MCF 10A (cell line): ENCODE results near the gene NAA35. TPM values are rescaled to one million over a fixed set of nuclear protein-coding genes. Genes with fewer than 3 reads are reported as not detected.

Source experiments
- BruUV-seq: library from RNA; stranded (reverse); fragments of 400-500 nt; replicated peaks from 2 replicates; lab custom pipeline; 2021; lab: Mats Ljungman, UMichigan
- CTCF ChIA-PET: fragments of 300-600 bp; sonication (Branson Sonifier 250); formaldehyde crosslinking; extraction: SDS; loops from one replicate; lab custom pipeline; 2021; ENCODE audit warnings: antibody characterized with exemption, inconsistent platforms; lab: Yijun Ruan, JAX
- POLR2A ChIA-PET: fragments of 300-600, 350-650 bp; sonication (Branson Sonifier 250); formaldehyde crosslinking; extraction: SDS; loops from one replicate; lab custom pipeline; 2020; ENCODE audit warnings: antibody characterized with exemption, inconsistent platforms; lab: Yijun Ruan, JAX
- DNase-seq: peaks from one replicate; pipeline ENCODE4 v3.0.0-alpha.2; 2018; ENCODE audit not compliant: unreplicated experiment
- H3K27ac Mint-ChIP-seq: one replicate; pipeline ENCODE4 v1.8.0; 2022; ENCODE audit warnings: mild to moderate bottlenecking, low read depth, mixed read lengths; ENCODE audit not compliant: unreplicated experiment
- H3K27me3 Mint-ChIP-seq: one replicate; pipeline ENCODE4 v1.8.0; 2022; ENCODE audit warnings: mixed read lengths; ENCODE audit not compliant: insufficient read depth, unreplicated experiment
- H3K36me3 Mint-ChIP-seq: one replicate; pipeline ENCODE4 v1.8.0; 2022; ENCODE audit warnings: mild to moderate bottlenecking, moderate library complexity, mixed read lengths; ENCODE audit not compliant: insufficient read depth, unreplicated experiment
- H3K4me1 Mint-ChIP-seq: one replicate; pipeline ENCODE4 v1.8.0; 2022; ENCODE audit warnings: mixed read lengths; ENCODE audit not compliant: insufficient read depth, unreplicated experiment
- H3K4me3 Mint-ChIP-seq: one replicate; pipeline ENCODE4 v1.8.0; 2022; ENCODE audit warnings: mild to moderate bottlenecking, moderate library complexity, mixed read lengths; ENCODE audit not compliant: unreplicated experiment
- H3K9me3 Mint-ChIP-seq: one replicate; pipeline ENCODE4 v1.8.0; 2022; ENCODE audit warnings: mixed read lengths; ENCODE audit not compliant: unreplicated experiment
- CTCF ChIP-seq: fragments of 200-600 bp; IDR thresholded peaks from one replicate; pipeline ENCODE4 v1.8.0; 2022; ENCODE audit warnings: antibody characterized with exemption, mild to moderate bottlenecking; ENCODE audit not compliant: unreplicated experiment
- intact Hi-C: fragments of 100-400 bp; cut with micrococcal nuclease; formaldehyde crosslinking; loops from 2 replicates; pipeline ENCODE4 v1.14.1; 2022
- total RNA-seq: library from RNA; stranded (reverse); gene quantifications from 2 replicates; pipeline ENCODE4 v1.2.3, GENCODE V29; 2022

NAA35 gene
- total RNA-seq, 1 experiment from 2014 or later = 36.2 TPM

DNA sequence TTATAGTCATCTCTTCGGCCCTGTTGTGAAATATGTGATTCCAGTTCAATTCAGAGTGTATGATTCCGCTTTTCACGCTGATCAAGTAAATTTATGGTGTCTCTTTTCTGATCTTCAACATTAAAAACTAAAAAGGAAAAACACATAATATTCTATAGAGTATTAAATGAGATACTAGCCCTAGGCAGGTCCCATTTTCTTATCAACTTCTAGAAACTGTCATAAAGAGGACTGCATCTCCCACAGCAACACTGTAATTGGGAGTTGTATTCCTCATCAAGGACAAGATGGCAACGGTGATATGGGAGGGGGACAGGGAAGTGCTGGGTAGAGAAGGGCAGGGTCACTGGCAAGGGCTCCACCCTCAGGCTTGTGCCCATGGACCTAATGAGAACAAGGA lies 86.8 kb downstream of the NAA35 start:
- TF ChIP-seq CTCF = no peak
- CTCF ChIA-PET = no interaction called here
- no peak overlapping the region for H3K4me3 Mint-ChIP-seq
- POLR2A ChIA-PET = no interaction called here
- DNase-seq = no peak
- no TSS peak for BruUV-seq
- H3K27me3 Mint-ChIP-seq = no peaks in the 10 kb centered on the region
- H3K27ac Mint-ChIP-seq = no peak overlapping the region
- H3K9me3 Mint-ChIP-seq = no peaks in the 10 kb centered on the region
- intact Hi-C loops = no loop called here
- no peaks in the 10 kb centered on the region for H3K4me1 Mint-ChIP-seq
- H3K36me3 Mint-ChIP-seq = peaks cover 66% of the 10 kb centered on the region

DNA sequence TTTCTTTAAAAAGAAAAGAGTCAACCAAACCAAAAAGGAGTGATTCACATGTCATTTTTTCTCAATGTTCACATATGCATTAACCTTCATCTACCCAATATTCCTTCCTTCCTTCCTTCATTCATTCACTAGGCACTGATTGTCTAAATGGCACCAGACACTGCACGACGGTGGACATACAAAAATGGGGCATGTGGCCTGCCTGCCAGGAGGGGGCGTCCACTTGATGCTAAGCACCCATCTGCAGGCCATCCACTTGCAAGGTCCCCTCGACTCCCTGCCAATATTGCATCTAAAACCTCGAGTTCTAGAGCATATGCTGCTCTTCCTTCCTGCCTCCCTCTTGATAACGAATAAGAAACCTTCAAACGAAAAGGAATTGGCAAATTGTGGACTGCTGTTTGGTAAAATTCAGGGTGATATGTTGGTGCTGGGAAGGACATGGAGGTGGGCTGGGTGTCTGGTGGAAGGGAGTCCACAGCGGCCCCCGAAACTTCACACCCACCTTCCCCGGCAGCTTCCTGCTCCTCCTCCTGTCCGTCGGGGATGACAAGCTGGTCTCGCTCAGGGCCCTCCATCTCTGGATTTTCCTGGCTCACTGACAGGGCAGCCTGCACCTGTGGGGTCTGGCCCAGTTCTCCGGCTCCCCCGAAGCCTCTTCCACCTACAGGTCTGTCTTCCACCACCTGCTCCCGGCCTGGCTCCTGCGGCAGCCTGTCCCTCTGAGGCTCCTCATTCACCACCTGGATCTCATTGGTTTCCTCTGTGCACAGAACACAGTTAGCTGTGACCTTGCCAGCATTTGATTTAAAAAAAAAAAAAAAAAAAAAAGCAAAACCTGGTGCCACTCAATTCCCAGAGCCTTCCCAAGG lies 94.2 kb downstream of the NAA35 start:
- Mint-ChIP-seq H3K27me3 (no peaks in the 10 kb centered on the region), H3K4me3 (no peak overlapping the region), H3K9me3 (no peaks in the 10 kb centered on the region), H3K36me3 (peaks cover 54% of the 10 kb centered on the region), H3K27ac (no peak overlapping the region), H3K4me1 (no peaks in the 10 kb centered on the region)
- intact Hi-C loops = loop anchor here (1.0 kb wide), 1 partner anchor 204 kb away; no protein-coding TSS in a partner anchor
- BruUV-seq = no TSS peak
- TF ChIP-seq CTCF = peak; percentile 48
- POLR2A ChIA-PET = no interaction called here
- CTCF ChIA-PET = interaction anchor here (0.5 to 1.2 kb wide), 3 partner anchors 10 to 694 kb away, joined by 3 to 4 read pairs (median 3); no protein-coding TSS in a partner anchor
- peak; percentile 53 for DNase-seq

DNA sequence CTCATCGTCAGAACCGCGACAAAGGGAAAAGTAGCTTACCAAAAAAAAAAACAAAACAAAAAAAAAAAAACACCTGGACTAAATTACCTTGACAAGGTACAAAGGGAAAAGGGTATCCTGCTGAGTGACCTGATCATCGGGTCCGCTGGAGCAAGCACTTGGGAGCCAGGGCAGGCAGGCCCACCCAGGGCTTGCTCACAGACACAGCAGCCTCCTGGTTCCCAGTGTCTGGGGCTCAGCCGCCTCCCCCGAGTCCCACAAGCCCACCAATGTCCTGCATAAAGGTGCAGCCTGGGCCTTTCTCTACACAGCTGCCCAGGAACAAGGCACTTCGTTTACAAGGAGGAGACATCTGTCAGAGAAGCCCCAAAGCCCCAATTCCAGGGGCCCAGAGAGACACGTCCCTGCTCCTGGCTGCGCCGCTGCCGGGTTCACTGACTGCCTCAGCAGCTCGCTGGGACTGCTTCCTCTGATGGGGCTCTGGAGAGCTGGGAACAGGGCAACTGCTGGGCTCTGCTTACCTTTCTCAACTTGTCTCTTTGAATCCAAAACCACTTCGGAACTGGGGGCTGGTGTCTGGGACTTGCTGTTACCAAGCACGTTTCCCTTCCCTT lies 95.0 kb downstream of the NAA35 start:
- ChIA-PET CTCF (interaction anchor here (0.5 to 1.2 kb wide), 3 partner anchors 11 to 693 kb away, joined by 3 to 4 read pairs (median 3); no protein-coding TSS in a partner anchor), POLR2A (no interaction called here)
- Mint-ChIP-seq H3K4me1 (no peaks in the 10 kb centered on the region), H3K36me3 (peaks cover 54% of the 10 kb centered on the region), H3K9me3 (no peaks in the 10 kb centered on the region), H3K27me3 (no peaks in the 10 kb centered on the region), H3K27ac (no peak overlapping the region), H3K4me3 (no peak overlapping the region)
- TF ChIP-seq CTCF = no peak
- BruUV-seq = no TSS peak
- no peak for DNase-seq
- intact Hi-C loops = loop anchor here (1.0 kb wide), 1 partner anchor 203 kb away; no protein-coding TSS in a partner anchor

DNA sequence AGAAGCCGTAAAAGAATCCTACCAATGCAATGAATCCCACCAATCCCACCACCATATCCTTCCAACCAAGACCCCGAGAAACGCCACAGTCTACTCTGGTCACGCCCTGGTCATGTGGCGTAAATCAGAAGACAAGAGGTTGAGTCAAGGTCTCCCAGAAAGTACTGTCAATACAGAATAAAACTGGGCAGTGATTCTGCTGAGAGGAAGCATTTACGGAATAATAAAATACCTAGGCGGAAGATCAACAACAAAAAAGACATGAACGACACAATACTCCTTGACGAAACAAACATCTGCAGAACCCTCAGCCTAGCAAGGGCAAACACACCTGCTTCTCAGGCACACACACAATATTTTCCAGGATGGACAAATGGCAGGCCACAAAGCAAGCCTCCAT lies 95.6 kb downstream of the NAA35 start:
- H3K4me1 Mint-ChIP-seq = no peaks in the 10 kb centered on the region
- DNase-seq = no peak
- no TSS peak for BruUV-seq
- intact Hi-C loops = no loop called here
- ChIA-PET POLR2A (no interaction called here), CTCF (no interaction called here)
- H3K27ac Mint-ChIP-seq = no peak overlapping the region
- peaks cover 52% of the 10 kb centered on the region for H3K36me3 Mint-ChIP-seq
- no peaks in the 10 kb centered on the region for H3K9me3 Mint-ChIP-seq
- H3K4me3 Mint-ChIP-seq = no peak overlapping the region
- H3K27me3 Mint-ChIP-seq = no peaks in the 10 kb centered on the region
- no peak for TF ChIP-seq CTCF
